ENCODE results near the gene GPR25. TPM values are rescaled to one million over a fixed set of nuclear protein-coding genes. Genes with fewer than 3 reads are reported as not detected.
"Not testable (repeated sequence)": the region's sequence is repeated elsewhere in the genome, so short reads cannot be mapped to it uniquely, and the experiment has no call there.

GPR25 gene
- total RNA-seq, 1 donor from 2014 or later: not detected

- DNase-seq (ENCODE audit: extremely low read depth, low read depth, low spot score): no peak
Measured at GRCh38 chr1:200911361-200911760, 38.6 kb downstream of the GPR25 start.

DNA sequence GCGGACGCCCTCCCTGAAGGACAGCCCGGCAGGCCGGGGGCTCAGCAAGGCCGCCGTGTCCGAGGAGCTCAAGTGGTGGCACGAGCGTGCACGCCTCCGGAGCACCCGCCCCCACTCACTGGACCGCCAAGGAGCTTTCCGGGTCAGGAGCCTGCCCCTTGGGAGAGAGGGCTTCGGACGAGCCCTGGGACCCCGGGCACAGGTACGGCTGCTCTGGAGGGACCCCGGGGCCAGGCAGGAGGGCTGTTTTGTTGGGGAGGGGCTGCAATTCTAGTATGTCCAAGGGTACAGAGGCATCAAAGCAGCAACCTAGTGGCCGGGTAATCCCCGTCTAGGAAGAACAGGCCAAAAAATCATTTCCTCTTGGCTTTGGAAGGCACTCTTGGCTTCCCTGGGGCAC lies 39.2 kb downstream of the GPR25 start:
- not testable (repeated sequence) for DNase-seq (ENCODE audit: extremely low read depth, low read depth, low spot score)

DNA sequence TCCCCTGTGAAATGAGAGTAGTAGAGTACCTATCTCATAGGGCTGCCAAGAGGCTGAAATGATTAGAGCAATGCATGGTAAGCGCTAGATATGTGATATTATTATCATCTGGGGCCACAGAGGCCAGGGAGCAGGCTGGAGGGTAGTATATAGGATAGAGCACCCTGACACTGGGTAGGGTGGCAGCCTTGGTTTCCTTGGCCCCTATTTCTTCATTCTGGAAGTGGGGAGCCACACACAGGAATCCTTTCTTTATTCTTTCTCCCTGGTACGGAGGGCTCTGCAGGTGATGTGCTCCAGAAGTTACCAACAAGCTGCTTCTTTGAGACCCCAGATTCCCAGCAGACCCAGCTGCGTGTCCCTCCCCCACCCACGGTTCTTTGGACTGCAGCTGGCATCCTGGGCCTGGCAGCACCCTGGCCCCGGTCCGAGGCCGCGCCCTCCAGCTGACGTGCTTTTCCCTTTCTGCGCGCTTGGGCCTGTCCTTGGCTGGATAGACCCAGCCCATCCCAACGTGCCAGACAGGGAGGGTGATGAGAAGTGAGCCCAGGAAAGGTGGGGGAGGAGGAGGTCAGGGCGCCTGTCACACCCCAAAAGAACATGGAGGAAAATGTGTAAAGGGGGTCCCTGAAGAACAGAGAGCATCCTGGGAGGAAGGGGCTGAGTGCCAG lies 40.1 kb downstream of the GPR25 start:
- no peak for DNase-seq (ENCODE audit: extremely low read depth, low read depth, low spot score)

DNA sequence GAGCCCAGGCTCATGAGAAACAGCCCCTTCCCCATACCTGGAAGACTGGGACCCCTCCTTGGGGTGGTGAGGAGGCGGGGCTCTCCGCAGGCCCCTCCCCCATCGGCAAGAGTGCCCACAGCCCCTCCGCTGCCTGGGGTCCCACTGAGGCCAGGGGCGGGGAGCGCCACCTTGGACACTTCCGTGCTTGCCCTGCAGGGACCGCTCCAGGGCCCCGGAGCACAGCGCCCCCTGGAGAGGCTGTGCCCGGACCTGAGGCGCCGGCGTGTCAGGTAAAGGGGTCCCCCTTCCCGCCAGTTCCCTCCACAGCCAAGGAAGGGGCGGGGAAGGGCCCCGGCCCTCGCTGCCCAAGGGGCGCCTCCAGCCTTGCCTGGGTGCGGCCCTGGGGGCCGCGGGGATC lies 43.4 kb downstream of the GPR25 start:
- DNase-seq (ENCODE audit: extremely low read depth, low read depth, low spot score): no peak

- DNase-seq (ENCODE audit: extremely low read depth, low read depth, low spot score): no peak
Measured at GRCh38 chr1:200916681-200917080, 43.9 kb downstream of the GPR25 start.

DNA sequence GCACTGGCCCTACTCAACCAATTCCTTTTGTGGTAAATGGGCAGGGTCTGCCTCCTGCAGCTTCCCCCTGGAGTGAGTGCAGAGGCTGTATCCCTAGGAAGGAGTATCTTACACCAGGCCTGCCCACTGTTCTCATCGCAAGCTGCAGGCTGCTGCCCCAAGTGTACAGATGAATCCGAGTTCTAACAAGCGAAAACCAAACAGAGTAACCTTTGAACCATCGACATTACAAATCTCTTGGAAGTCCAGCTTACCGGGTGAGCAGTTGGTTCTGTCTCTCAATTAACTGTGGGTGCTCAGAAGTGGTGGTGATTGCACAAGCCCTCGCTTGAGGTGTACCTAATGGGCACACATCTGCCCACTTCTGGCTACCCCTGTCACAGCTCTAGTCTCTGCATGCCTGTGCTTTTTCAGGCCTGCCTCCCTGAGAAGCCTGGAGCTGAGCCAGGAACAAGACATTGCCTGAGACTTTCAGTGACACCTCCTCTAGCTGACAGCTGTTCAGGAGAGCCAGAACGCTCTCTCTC lies 44.6 kb downstream of the GPR25 start:
- no peak for DNase-seq (ENCODE audit: extremely low read depth, low read depth, low spot score)

DNA sequence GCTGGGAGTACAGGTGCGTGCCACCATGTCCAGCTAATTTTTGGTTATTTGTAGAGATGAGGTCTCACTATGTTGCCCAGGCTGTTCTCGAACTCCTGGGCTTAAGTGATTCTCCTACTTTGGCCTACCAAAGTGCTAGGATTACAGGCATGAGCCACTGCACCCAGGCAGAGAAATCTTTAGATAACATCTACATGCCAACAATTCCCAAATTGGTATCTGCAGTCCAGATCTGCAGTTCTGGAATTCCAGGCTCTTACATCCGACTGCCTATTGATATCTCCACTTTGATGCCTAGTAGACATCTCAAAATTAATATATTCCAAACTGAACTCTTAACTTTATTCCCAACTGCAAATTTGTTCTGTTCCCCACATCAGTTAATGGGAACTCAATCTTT lies 45.2 kb downstream of the GPR25 start:
- no peak for DNase-seq (ENCODE audit: extremely low read depth, low read depth, low spot score)

DNA sequence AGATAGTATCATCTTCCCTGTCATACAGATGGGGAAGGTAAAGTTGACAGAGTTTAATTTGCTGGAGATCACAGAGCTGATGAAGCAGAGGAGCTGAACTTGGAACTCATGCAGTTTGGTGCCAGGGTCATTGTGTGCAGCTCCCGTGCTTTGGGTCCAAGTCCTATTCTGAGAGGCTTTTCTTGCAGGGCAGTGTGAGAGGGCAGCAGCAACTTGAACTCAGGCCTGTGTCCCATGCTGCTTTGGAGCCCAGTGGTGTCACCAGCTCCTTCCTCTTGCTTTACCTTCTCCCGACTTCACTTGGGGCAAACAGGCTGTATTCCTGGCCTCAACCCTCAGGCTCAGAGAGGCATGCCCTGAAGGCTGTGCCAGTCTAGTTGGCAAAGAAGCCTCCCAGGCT lies 46.6 kb downstream of the GPR25 start:
- no peak for DNase-seq (ENCODE audit: extremely low read depth, low read depth, low spot score)

DNA sequence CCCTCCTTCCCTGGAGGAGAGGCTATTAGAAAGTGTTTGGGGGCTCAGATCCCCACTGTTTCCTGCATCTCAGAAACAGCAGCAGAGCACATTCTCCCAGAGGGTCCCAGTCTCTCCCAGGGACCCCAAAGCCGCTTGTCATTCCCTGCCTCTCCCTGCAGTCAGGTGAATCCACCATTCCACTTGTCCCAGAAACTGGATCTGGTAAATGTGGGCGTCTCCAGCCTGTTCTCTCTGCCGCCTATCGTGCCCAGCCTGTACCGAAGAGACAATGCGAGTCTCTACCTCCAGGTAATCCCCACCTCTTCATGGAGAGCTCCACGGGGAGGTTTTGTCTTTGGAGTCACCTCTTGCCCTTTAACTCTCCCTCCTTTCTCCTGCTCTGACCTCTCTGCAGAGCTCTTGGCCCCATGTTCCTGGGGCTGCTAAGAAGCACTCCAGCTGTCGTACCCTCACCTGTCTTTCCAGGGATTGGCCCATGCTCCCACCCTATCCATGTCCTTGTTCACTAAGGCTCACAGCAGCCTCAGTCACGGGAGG lies 48.9 kb downstream of the GPR25 start:
- no peak for DNase-seq (ENCODE audit: extremely low read depth, low read depth, low spot score)

- DNase-seq (ENCODE audit: extremely low read depth, low read depth, low spot score): no peak
Measured at GRCh38 chr1:200922406-200922805, 49.6 kb downstream of the GPR25 start.

DNA sequence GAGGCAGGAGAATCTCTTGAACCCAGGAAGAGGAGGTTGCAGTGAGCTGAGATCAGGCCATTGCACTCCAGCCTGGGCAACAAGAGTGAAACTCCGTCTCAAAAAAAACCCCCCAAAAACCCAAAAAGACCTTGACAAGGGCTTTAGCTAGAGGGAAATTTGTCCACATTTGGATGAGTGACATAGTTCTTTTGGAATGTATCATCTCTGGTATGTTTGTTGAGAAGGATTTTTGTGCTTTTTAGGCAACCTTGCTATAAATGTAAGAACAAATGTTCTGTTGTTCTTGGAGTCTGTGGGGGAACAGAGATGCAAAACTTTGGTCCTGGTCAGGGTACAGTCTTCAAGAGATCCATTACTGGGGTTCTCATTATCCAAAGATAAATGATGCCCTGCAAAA lies 50.8 kb downstream of the GPR25 start:
- DNase-seq (ENCODE audit: extremely low read depth, low read depth, low spot score): no peak

Other genes with a start within 250 kb of the GPR25 start
- 8.9 and 17.9 TPM in 2 replicates for gene DDX59, start 203.1 kb upstream of the GPR25 start, total RNA-seq
- 23.2 and 36.3 TPM in 2 replicates for gene CAMSAP2, start 134.1 kb upstream of the GPR25 start, total RNA-seq
- gene INAVA, start 21.9 kb downstream of the GPR25 start, total RNA-seq: 2.3 and 2.8 TPM in 2 replicates
- gene KIF21B, start 150.7 kb downstream of the GPR25 start, total RNA-seq: 3.1 and 3.8 TPM in 2 replicates
- gene CACNA1S, start 239.4 kb downstream of the GPR25 start, total RNA-seq: not detected in 2 replicates

Measured in glomerular endothelial cell (primary cell).